NCI-H146 (cell line): ENCODE measurements around the gene TIMM23B.
"Not testable (repeated sequence)": the region's sequence is repeated elsewhere in the genome, so short reads cannot be mapped to it uniquely, and the experiment has no call there.

Experiments used
- DNase-seq: peaks from one replicate; lab custom pipeline; 2025; lab: John Stamatoyannopoulos, UW

The TIMM23B gene

GRCh38 chr10:49977756-49978155 lies 35.9 kb downstream of the TIMM23B start:
- not testable (repeated sequence) for DNase-seq

GRCh38 chr10:49987207-49987606 lies 45.4 kb downstream of the TIMM23B start:
- not testable (repeated sequence) for DNase-seq

GRCh38 chr10:49988376-49988775 lies 46.5 kb downstream of the TIMM23B start, which contains the start of gene AGAP6:
TSS of gene AGAP6 (plus strand) at chr10:49988406. CDS start at chr10:49988716, 310 bp downstream.
- DNase-seq, result not testable (repeated sequence)

- not testable (repeated sequence) for DNase-seq
Measured at GRCh38 chr10:49995321-49995720, 53.5 kb downstream of the TIMM23B start.

- DNase-seq, result not testable (repeated sequence)
Measured at GRCh38 chr10:50014024-50014423, 72.2 kb downstream of the TIMM23B start.

GRCh38 chr10:50015596-50016220 lies 73.9 kb downstream of the TIMM23B start:
- not testable (repeated sequence) for DNase-seq

GRCh38 chr10:50016926-50017325 lies 75.1 kb downstream of the TIMM23B start:
- DNase-seq, result not testable (repeated sequence)

GRCh38 chr10:50017646-50018045 lies 75.8 kb downstream of the TIMM23B start:
- DNase-seq, result not testable (repeated sequence)

GRCh38 chr10:50019279-50019678 lies 77.4 kb downstream of the TIMM23B start:
- DNase-seq, result peak; percentile 2

GRCh38 chr10:50020451-50021024 lies 78.7 kb downstream of the TIMM23B start:
- not testable (repeated sequence) for DNase-seq

GRCh38 chr10:50021646-50022045 lies 79.8 kb downstream of the TIMM23B start:
- no peak for DNase-seq
